Ectodermal cell (in vitro differentiated cells): Measurements from ENCODE around the gene C11orf42. TPM values are rescaled to one million over a fixed set of nuclear protein-coding genes. Genes with fewer than 3 reads are reported as not detected.

ENCODE experiments used
- H3K27ac ChIP-seq: 2 replicates; pipeline ENCODE4 v1.7.0; 2013; ENCODE audit warnings: mild to moderate bottlenecking, low read depth, low read length; ENCODE audit not compliant: insufficient read depth, poor library complexity, severe bottlenecking
- H3K27me3 ChIP-seq: 2 replicates; pipeline ENCODE4 v1.7.0; 2013; ENCODE audit warnings: mild to moderate bottlenecking, low read length; ENCODE audit not compliant: insufficient read depth, control insufficient read depth, poor library complexity, severe bottlenecking
- H3K36me3 ChIP-seq: one replicate; pipeline ENCODE4 v1.7.0; 2013; ENCODE audit warnings: low read length; ENCODE audit not compliant: control insufficient read depth, insufficient read depth
- H3K4me1 ChIP-seq: one replicate; pipeline ENCODE4 v1.7.0; 2013; ENCODE audit warnings: low read length; ENCODE audit not compliant: control insufficient read depth, insufficient read depth
- H3K4me3 ChIP-seq: 2 replicates; pipeline ENCODE4 v1.7.0; 2013; ENCODE audit warnings: low read depth, low read length, control low read depth; ENCODE audit not compliant: insufficient read depth
- H3K9me3 ChIP-seq: 2 replicates; pipeline ENCODE4 v1.7.0; 2013; ENCODE audit warnings: mild to moderate bottlenecking, low read length, moderate library complexity; ENCODE audit not compliant: control insufficient read depth
- WGBS, 2 experiments: methylation state at CpG; one replicate each; pipeline ENCODE4 v1.1.7; 2013; ENCODE audit warnings: missing lambda C conversion rate in 2 of 2; 5-methylcytosine and 5-hydroxymethylcytosine counted together
- polyA plus RNA-seq, 4 experiments: library from polyadenylated mRNA; stranded (reverse); fragments of 50-300 nt; gene quantifications; one replicate each; pipeline ENCODE4 v1.2.3, GENCODE V29; 2013

C11orf42 gene, protein sequence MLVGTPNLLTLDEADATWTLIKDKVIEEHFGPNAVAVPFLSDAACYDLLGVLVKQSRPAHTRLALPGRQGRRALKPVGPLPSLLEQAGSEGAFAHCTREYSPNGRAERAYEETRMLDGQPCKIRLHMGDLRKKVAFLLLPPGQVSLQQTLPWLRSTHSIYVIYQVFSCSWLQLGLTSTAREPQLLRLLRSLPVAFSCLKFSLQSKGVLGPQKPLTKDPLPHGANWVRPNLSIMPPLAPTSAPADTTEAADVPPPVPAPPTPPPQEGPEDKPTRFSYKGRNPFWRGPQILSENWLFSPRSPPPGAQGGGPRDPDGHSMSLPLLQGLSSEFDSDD
- polyA plus RNA-seq (2013, experiment 1 of 4): not detected
- polyA plus RNA-seq (2013, experiment 2 of 4): not detected
- not detected for polyA plus RNA-seq (2013, experiment 3 of 4)
- not detected for polyA plus RNA-seq (2013, experiment 4 of 4)

DNA sequence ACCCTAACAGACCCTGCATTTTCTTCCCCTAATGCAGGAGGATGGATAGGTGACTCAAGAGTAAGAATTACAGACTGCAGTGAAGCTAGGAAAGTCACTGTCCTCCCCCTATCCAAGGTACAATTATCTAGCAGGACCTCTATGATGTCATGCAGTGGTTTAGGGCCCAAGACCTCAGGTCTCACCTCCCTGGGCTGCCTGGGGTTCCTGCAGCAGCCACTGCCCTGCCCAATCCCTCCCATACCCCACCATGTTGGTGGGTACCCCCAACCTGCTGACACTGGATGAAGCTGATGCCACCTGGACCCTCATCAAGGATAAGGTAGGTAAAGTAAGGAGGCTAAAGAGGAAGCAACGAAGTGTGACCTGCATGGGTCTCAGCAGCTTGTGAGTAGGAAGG, at the start of gene C11orf42:
Gene C11orf42 (plus strand): TSS at position 192 of the 400 bp plus-strand sequence. CDS start 59 bp downstream, at position 251.
- peaks cover 8% of the 10 kb centered on the region for H3K36me3 ChIP-seq
- H3K27me3 ChIP-seq: no peaks in the 10 kb centered on the region
- H3K27ac ChIP-seq: no peak within 1 kb of the TSS
- H3K4me1 ChIP-seq: no peaks in the 10 kb centered on the region
- H3K4me3 ChIP-seq: no peak within 1 kb of the TSS
- no peaks in the 10 kb centered on the region for H3K9me3 ChIP-seq
- WGBS, 2 experiments: 94 to 100% methylated on average over 1 of the region's 1 CpG

DNA sequence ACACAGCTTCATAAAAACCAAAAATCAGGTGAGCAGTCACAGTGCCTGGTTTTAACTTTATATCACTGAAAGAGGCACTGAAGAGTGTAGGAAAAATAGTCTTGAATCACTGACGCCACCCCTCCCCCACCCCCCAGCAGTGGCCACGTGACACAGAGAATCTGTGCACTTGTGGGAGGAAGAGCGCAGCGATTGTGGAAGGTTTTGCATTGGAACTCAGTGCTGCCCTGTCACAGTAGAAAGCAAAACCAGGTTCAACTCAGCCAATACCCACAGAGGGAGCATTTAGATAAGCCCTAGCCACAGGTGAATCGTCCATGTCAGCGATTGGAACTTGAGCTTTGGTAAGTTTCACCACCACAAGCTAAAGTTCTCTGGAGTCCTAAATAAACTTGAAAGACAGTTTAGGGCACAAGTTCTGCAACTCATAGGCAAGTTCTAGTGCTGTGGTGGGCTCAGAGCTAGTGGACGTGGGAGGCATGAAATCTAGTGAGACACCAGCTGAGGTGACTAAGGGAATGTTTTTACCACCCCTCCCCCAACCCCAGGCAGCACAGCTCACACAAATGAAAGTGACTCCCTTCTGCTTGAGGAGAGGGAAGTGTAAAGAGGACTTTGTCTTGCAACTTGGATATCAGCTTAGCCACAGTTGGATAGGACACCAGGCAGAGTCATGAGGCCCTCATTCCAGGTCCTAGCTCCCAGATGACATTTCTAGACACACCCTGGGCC, 48.6 kb upstream of the C11orf42 start:
- Histone ChIP-seq H3K4me3 (no peak overlapping the region), H3K27ac (no peak overlapping the region), H3K27me3 (no peaks in the 10 kb centered on the region), H3K36me3 (no peaks in the 10 kb centered on the region), H3K9me3 (no peaks in the 10 kb centered on the region), H3K4me1 (no peaks in the 10 kb centered on the region)
- 85 to 86% methylated on average over 7 of the region's 7 CpGs for WGBS, 2 experiments

DNA sequence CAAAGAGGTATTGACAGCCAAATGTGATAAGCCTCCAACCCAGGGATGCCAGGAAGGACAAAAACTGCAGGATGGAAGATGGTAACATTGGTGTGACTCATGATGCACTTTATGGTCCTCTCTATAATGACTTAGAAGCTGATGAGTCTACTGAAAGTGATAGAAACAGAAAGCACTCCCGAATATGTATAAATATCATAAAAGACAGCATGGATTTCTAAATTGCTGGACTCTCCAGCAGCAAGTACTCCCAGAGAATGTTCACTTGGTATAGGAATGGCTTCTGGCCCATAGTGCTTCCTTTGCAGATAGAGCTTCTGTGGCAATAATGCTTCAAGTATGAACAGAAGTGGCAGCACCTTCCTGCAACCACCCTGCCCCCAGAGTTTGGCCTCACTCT, 35.1 kb upstream of the C11orf42 start, which contains the start of gene OR52B2:
Gene OR52B2 (minus strand): TSS at position 101 of the 400 bp plus-strand sequence. CDS start 0 bp downstream, at position 101.
- H3K27ac ChIP-seq: no peak within 1 kb of the TSS
- H3K27me3 ChIP-seq: no peaks in the 10 kb centered on the region
- H3K4me3 ChIP-seq: no peak within 1 kb of the TSS
- H3K9me3 ChIP-seq: peaks cover under 1% of the 10 kb centered on the region
- no peaks in the 10 kb centered on the region for H3K4me1 ChIP-seq
- no peaks in the 10 kb centered on the region for H3K36me3 ChIP-seq
- 100% methylated on average over 1 of the region's 1 CpG for WGBS, 2 experiments

DNA sequence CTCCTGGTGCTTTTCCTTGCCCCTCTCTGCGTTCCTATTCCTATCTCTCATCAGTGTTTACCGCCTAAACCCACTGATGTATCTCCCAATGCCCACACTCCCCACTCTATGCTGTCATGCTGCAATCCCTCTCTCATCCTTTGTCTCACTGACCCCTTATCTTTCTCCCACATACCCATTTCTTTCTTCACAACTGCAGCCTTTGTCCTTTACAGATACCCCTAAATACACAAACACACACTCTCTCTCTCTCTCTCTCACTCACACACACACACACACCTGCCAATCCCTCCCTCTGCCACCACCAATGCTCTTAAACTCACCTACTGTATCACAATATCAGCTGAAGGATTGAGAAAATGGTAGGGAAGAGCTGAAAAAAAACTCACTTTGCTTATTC, 29.9 kb upstream of the C11orf42 start:
- 79 to 81% methylated on average over 2 of the region's 2 CpGs for WGBS, 2 experiments
- Histone ChIP-seq H3K9me3 (no peaks in the 10 kb centered on the region), H3K4me1 (no peaks in the 10 kb centered on the region), H3K27me3 (no peaks in the 10 kb centered on the region), H3K4me3 (no peak overlapping the region), H3K27ac (no peak overlapping the region), H3K36me3 (no peaks in the 10 kb centered on the region)

DNA sequence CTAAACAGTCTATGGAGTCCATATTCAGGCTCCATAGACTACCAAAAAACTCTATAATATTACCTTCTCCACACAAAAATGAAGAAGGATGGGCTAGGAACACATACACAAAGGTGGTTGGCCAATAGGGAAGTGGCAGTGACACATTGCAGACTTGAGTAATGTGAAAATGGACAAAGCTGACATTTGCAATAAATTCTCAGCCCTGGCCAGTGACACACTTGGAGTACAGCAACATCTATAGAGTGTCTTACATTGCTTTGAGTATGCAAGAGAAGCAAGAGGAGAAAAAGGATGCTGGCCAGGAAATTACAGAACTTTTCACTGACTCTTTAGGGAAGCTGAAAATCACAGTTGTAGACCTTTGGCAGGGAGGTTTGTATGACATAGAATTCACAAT, 13.6 kb upstream of the C11orf42 start:
- H3K36me3 ChIP-seq: no peaks in the 10 kb centered on the region
- no peak overlapping the region for H3K27ac ChIP-seq
- no peaks in the 10 kb centered on the region for H3K27me3 ChIP-seq
- no peaks in the 10 kb centered on the region for H3K9me3 ChIP-seq
- H3K4me1 ChIP-seq: no peaks in the 10 kb centered on the region
- no peak overlapping the region for H3K4me3 ChIP-seq

DNA sequence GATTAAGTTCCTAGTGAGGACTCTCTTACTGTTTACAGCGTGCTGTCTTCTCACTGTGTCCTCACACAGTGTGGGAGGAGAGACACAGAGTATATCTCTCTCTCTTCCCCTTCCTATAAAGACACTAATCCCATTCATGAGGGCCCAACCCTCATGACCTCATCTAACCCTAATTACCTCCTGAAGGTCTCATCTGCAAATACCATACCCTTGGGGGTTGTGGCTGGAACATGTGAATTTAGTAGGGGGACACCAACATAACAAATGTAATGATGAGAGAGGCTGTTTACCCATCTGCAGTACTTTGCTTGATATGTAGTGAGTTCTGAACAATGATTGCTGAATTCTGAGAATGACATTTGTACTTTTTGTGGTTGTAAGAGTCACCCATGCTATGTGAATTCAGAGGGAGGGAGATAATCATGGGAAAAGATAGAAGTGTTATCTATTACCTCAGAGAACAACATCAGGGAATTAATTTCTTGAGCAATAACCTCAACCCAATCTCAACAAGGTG, 11.2 kb upstream of the C11orf42 start:
- H3K27me3 ChIP-seq: no peaks in the 10 kb centered on the region
- H3K36me3 ChIP-seq: no peaks in the 10 kb centered on the region
- H3K4me3 ChIP-seq: no peak overlapping the region
- no peaks in the 10 kb centered on the region for H3K4me1 ChIP-seq
- no peaks in the 10 kb centered on the region for H3K9me3 ChIP-seq
- H3K27ac ChIP-seq: no peak overlapping the region
- WGBS, 2 experiments: 71 to 89% methylated on average over 1 of the region's 1 CpG

DNA sequence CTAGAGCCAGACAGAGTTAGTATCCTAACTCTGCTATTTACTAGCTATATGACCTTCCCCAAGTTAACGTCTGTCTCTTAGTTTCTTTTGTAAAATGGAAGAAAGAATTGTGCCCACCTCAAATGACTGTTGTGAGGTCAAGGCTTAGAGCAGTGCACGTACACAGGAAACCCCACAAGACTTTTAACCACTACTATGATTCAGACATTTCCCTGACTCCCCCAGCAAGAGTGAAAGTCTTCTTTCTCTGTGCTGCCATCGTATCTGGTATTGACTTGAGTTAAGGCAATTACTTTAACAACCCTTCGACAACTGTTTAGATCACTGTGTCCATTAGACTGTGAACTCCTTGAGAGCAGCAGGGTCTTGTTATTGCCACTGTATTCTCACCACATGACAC, 9.0 kb upstream of the C11orf42 start:
- no peak overlapping the region for H3K4me3 ChIP-seq
- no peaks in the 10 kb centered on the region for H3K9me3 ChIP-seq
- no peak overlapping the region for H3K27ac ChIP-seq
- H3K4me1 ChIP-seq: no peaks in the 10 kb centered on the region
- H3K27me3 ChIP-seq: no peaks in the 10 kb centered on the region
- WGBS, 2 experiments: 63 to 67% methylated on average over 3 to 4 of the region's 4 CpGs
- no peaks in the 10 kb centered on the region for H3K36me3 ChIP-seq

DNA sequence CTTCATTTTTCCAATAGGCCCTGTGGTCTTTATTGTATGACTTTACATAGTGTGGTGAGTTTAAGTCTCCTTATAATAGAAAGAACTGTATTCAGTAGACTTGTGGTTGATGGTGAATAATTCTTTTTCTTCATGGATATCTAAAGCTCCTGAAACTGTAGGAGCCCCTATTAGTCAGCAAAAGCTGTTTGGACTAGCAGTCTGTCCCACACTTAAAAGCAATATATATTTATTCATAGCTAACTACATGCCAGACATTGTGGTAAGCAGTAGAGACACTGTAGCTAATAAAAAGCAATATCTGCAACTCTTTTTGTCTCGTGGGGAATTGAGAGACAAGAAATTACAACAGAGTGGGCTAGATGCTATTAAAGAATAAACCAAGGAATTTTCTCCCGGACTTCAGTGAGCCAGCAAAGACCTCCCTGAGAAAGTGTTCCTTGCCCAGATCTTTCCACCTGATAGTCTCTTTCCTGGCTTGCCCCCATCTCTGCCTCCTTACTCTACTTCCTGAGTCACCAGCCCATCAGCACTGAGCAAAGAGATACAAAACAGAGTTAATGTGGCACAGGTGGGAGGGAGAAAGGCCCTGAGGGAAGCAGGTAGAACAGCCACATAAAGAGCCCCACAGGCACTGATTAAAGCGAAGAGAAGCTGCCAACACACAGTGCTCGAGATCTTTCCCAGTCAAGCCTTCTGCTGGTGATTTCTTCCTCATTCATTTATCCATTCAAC, 7.7 kb upstream of the C11orf42 start:
- 93 to 94% methylated on average over 4 of the region's 4 CpGs for WGBS, 2 experiments

DNA sequence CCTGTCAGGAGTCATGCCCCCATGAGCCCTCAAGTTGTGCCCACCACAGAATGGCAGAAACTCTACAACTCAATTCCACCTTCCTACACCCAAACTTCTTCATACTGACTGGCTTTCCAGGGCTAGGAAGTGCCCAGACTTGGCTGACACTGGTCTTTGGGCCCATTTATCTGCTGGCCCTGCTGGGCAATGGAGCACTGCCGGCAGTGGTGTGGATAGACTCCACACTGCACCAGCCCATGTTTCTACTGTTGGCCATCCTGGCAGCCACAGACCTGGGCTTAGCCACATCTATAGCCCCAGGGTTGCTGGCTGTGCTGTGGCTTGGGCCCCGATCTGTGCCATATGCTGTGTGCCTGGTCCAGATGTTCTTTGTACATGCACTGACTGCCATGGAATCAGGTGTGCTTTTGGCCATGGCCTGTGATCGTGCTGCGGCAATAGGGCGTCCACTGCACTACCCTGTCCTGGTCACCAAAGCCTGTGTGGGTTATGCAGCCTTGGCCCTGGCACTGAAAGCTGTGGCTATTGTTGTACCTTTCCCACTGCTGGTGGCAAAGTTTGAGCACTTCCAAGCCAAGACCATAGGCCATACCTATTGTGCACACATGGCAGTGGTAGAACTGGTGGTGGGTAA, 6.1 kb upstream of the C11orf42 start, which contains the start of gene OR52W1:
Gene OR52W1 (plus strand): TSS at position 51 of the 637 bp plus-strand sequence. CDS start 0 bp downstream, at position 51.
- H3K4me3 ChIP-seq: no peak within 1 kb of the TSS
- H3K27me3 ChIP-seq: no peaks in the 10 kb centered on the region
- no peak within 1 kb of the TSS for H3K27ac ChIP-seq
- 94 to 96% methylated on average over 5 of the region's 5 CpGs for WGBS, 2 experiments
- no peaks in the 10 kb centered on the region for H3K36me3 ChIP-seq
- no peaks in the 10 kb centered on the region for H3K9me3 ChIP-seq
- no peaks in the 10 kb centered on the region for H3K4me1 ChIP-seq

More for the DNA sequence above, 7.7 kb upstream of the C11orf42 start:
- H3K27me3 ChIP-seq: no peaks in the 10 kb centered on the region
- no peaks in the 10 kb centered on the region for H3K9me3 ChIP-seq
- H3K27ac ChIP-seq: no peak overlapping the region
- H3K4me1 ChIP-seq: no peaks in the 10 kb centered on the region
- H3K36me3 ChIP-seq: no peaks in the 10 kb centered on the region
- H3K4me3 ChIP-seq: no peak overlapping the region
